Measurements from ENCODE around the gene AGMAT.

The AGMAT gene

GRCh38 chr1:15584489-15585363 lies at the start of gene AGMAT:
AGMAT (minus strand) TSS chr1:15585051; CDS start chr1:15584967, 84 bp downstream.
- peak; percentile 58 for DNase-seq

DNA sequence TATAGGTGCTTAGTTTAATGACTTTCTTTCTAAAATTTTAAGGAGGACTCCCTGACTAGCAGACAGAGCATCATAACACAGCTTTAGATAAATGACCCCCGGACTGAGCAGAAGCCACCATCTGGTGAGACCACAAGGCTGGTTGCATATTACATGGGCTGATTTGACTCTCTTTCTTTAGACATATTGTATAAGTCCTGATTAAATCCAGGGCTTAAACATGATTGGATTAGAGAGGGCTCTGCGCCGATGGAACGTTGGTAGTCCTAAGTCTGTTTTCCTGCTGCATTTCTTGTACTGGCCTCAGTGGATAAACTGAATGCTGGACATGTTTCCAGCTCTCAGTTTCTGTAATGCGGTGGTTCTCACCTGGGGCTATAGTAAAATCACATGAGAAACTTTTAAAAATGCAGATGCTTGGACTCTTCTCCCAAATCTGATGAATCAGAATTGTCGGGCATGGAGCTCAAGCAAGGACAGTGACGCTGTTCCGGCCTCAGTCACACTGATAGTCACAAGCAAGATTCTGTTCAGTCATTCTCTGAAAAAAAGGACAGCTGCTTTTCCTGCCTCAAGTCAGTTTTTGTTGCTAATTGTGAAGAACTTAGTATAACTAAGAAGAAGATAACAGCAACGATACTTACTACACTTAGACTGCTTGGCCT lies 49.0 kb upstream of the AGMAT start:
- no peak for DNase-seq

DNA sequence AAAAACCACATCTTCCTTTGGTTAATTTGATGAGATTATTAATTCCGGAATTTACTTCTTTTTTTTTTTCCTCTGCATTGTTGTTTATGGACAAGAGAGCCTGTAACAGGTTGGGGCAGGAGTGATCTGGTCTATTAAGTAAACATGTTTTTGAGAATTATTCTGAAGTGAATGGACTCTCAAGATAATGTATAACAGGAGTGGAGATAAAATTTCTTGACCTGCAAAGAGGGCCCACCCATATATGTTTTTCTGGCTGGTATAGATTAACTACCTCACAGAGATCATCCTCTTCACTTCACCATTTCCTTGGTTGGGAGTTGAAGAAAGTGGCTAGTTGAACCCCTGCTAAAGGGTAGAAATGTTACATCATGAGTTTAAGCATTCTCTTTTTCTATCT lies 43.2 kb upstream of the AGMAT start:
- no peak for DNase-seq

GRCh38 chr1:15627343-15627988 lies 42.6 kb upstream of the AGMAT start:
- DNase-seq, result peak; percentile 36

DNA sequence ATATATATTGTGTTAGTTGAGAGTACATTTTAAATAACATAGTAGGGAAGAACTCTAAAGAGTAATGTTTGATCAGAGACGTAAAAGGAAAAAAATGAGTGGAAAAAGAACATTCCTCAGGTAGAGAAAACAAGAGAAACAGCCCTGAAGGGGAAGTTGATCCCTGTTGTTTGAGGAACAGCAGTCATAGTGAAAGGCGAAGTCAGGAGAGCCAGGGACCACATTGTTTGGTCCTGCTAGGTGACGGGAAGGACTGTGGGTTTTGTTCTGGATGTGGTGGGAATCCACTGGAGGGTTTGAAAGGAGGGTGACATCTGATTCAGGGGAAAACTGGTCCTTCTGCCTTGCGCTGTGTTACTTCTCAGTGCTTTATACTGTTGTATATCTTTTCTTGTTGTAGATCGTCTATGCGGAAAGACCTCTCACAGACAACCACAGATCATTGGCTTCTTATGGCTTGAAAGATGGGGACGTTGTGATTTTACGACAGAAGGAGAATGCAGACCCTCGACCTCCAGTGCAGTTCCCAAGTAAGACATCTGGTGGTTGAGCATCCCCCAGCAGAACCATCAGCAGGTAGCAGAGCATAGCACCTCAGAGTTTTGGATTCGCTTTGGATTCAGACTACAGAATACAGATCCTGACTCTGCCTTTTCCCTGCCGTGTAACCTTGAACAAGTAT lies 41.6 kb upstream of the AGMAT start:
- DNase-seq, result no peak

DNA sequence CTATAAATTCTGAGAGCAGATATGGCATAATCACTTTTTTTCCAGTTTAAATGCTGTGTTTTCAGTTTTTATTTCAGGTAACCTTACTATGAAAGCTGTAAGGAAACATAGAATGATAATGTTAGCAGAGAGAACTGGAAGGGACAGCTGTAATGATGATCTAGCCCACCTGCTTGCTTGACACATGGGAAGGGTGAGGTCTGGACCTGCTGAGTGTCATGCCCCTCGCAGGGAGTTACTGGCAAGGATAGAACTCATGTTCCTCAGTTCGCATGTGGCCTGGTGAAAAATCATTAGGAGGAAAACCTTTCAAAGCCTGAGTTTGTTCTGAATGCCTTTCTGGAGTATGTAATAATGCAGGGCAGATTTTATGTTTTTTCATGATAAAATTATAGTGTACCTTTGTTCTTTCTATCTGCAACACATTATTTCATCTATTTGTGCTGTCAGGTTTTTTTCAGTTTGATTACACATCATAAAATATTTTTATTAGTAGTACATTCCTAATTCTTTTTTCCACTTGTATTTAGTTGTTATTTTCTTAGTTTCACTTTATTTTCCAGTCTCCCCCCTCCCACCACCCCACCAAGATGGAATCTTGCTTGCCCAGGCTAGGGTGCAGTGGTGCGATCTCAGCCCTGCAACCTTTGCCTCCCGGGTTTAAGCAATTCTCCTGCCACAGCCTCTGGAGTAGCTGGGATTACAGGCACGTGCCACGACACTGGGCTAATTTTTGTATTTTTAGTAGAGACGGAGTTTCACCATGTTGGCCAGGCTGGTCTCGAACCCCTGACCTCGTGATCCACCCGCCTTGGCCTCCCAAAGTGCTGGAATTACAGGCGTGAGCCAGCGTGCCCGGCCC lies 40.4 kb upstream of the AGMAT start:
- DNase-seq, result no peak

GRCh38 chr1:15624133-15624714 lies 39.4 kb upstream of the AGMAT start:
- DNase-seq, result no peak

- no peak for DNase-seq
These were observed 38.6 kb upstream of the AGMAT start for GRCh38 chr1:15623435-15623834.

GRCh38 chr1:15622712-15623373 lies 38.0 kb upstream of the AGMAT start:
- DNase-seq, result no peak

DNA sequence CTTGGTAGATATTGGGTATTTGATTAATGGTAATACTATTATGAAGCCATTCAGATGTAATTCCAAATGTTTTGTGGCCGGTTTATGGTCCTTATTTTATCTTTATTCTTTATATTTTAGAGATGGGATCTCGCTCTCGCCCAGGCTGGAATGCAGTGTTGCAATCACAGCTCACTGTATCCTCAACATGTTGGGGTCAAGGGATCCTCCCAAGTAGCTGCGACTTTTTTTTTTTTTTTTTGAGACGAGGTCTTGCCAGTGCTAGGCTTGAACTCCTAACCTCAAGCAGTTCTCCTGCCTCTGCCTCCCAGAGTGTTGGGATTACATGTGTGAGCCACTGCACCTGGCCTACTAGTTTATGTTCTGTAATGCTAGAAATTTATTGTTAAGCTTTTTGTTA lies 37.1 kb upstream of the AGMAT start:
- DNase-seq, result no peak

DNA sequence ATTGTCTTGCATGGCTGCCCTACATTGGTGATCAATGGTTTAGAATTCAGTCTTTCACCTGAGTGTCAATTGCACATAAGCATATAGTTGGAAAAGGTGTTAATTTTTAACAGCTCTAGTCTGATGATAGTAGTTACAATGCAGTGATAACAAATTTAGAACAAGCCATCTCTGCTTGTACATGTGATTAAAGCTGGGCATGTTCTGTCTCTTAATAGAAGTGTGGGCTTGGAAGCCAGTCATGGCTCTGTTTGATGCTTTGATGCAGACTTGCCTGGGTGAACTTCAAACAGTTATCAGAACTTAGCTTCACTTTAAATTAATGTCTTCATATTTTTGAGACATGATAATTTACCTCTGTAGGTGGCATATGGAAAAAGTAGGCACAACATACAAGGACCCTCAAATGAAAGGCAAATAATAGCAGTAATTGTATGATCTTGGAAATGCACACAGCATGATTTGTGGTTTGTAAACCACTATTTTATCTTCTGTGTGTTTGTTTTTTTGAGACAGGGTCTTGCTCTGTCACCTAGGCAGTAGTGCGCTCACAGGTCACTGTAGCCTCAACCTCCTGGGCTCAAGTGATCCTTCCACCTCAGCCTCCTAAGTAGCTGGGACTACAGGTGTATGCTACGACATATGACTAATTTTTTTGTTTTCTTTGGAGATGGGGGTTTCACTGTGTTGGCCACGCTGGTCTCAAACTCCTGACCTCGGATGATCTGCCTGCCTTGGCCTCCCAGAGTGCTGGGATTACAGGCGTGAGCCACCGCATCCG lies 36.2 kb upstream of the AGMAT start:
- no peak for DNase-seq

- no peak for DNase-seq
These were observed 35.3 kb upstream of the AGMAT start for GRCh38 chr1:15620155-15620545.

DNA sequence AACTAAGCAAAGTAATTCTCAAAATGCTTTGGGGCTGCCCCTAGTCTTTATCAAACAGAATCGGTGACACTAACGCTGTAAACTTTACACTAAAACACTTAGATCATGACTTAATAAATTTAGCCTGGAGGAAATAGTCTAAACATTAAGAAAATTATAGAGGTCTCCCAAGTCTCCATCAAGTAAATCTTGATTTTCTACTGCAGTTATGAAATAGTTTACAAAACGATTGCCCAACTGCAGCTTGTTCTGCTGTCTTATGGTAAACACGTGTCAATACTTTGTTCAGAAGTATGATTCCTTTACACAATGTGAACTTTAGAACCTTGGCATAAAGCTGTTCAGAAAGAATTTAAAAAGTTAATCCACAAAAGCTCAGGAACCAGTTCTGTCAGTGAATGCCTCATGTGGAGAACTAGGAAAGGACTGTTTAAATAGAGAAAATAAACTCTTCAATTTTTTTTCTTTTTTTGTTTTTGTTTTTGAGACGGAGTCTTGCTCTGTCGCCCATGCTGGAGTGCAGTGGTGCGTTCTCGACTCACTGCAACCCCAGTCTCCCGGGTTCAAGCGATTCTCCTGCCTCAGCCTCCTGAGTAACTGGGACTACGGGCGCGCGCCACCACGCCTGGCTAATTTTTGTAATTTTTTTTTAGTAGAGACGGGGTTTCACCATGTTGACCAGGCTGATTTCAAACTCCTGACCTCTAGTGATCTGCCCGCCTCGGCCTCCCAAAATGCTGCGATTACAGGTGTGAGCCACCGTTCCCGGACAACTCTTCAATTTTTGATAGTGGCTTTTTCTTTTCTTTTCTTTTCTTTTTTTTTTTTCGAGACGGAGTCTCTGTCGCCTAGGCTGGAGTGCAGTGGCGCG lies 34.0 kb upstream of the AGMAT start:
- DNase-seq, result no peak

- DNase-seq, result no peak
These were observed 33.3 kb upstream of the AGMAT start for GRCh38 chr1:15618077-15618654.

DNA sequence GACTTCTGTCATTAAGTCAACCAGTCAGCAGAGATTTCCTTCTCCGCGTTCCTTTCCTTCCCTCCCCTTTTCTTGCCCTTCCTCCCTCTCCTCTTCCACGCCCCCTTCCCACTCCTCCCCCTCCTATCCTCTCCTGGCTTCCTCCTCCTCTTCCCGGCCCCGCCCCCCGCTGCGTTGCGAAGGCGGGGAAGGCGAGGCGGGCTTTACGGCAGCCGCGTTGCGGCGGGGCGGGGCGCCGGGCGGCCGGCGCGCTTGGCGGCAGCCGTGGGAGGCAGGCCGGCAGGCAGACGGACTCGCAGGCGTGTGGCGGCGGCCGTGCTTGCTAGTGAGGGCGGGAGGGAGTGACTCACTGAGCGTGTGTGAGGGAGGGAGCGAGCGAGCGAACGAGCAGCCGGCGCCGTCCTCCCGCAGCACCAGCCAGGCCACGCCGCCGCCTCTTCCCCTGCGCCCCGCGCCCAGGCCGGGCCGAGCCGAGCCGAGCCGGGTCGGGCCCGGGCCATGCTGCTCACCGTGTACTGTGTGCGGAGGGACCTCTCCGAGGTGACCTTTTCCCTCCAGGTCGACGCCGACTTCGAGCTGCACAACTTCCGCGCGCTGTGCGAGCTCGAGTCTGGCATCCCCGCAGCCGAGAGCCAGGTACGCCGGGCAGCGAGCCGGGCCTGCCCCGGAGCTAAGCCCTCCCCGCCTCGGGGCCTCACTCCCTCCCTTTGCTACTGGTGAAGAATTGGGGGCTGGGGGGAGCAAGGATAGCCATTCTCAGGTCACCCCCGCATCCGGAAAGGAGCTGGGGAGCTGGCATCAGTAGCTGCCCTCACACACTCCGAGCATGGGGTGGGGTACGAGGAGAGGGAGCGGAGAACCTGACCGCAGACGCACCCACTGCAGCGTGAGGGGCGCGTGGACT lies 32.6 kb upstream of the AGMAT start, which contains the start of gene DDI2:
Gene DDI2 (plus strand): TSS at position 286 of the 904 bp plus-strand sequence. CDS start 213 bp downstream, at position 499.
- peak; percentile 98 for DNase-seq

GRCh38 chr1:15616373-15617172 lies 31.7 kb upstream of the AGMAT start:
- peak; percentile 48 for DNase-seq

GRCh38 chr1:15610167-15610566 lies 25.3 kb upstream of the AGMAT start:
- no peak for DNase-seq

Measured in femur (tissue), 1 donor.